ENCODE data around the gene SCEL. TPM values are rescaled to one million over a fixed set of nuclear protein-coding genes. Genes with fewer than 3 reads are reported as not detected.

SCEL gene
- total RNA-seq, 1 donor from 2014 or later, result not detected

- no peak for DNase-seq (ENCODE audit: low spot score)
- Mint-ChIP-seq H3K4me3 (ENCODE audit: unreplicated experiment) (no peak overlapping the region), H3K27ac (ENCODE audit: unreplicated experiment) (no peak overlapping the region), H3K4me1 (ENCODE audit: low read depth) (no peaks in the 10 kb centered on the region), H3K27me3 (ENCODE audit: low read depth) (peaks cover 19% of the 10 kb centered on the region), H3K9me3 (ENCODE audit: low read depth) (no peaks in the 10 kb centered on the region), H3K36me3 (ENCODE audit: low read depth) (no peaks in the 10 kb centered on the region)
- TF ChIP-seq, protein P1, sequence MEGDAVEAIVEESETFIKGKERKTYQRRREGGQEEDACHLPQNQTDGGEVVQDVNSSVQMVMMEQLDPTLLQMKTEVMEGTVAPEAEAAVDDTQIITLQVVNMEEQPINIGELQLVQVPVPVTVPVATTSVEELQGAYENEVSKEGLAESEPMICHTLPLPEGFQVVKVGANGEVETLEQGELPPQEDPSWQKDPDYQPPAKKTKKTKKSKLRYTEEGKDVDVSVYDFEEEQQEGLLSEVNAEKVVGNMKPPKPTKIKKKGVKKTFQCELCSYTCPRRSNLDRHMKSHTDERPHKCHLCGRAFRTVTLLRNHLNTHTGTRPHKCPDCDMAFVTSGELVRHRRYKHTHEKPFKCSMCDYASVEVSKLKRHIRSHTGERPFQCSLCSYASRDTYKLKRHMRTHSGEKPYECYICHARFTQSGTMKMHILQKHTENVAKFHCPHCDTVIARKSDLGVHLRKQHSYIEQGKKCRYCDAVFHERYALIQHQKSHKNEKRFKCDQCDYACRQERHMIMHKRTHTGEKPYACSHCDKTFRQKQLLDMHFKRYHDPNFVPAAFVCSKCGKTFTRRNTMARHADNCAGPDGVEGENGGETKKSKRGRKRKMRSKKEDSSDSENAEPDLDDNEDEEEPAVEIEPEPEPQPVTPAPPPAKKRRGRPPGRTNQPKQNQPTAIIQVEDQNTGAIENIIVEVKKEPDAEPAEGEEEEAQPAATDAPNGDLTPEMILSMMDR (IDR thresholded peaks at IDR 0.05), result no peak
Measured at GRCh38 chr13:77596777-77597176, 61.3 kb downstream of the SCEL start.

DNA sequence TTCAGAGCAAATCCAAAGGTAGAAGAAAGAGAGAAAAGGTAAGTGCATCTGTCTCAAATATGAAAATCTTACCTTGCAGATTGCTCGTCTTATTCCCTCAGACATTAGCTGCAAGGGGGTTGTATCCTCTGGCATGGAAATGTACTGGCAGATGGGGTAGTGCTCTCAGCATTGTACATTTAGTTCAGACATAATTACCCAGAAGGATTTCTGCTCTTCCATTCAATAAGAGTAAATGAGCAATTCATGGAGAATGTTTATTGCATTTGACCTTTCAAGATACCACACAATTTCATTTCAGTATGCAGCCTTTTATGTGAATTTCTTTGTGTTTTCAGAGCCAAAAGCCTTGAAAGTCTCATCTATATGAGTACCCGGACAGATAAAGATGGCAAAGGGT lies 63.8 kb downstream of the SCEL start:
- TF ChIP-seq, protein P1 (IDR thresholded peaks at IDR 0.05), result no peak
- no peak overlapping the region for H3K4me3 Mint-ChIP-seq (ENCODE audit: unreplicated experiment)
- H3K27ac Mint-ChIP-seq (ENCODE audit: unreplicated experiment), result no peak overlapping the region
- peaks cover 16% of the 10 kb centered on the region for H3K27me3 Mint-ChIP-seq (ENCODE audit: low read depth)
- DNase-seq (ENCODE audit: low spot score), result no peak
- no peaks in the 10 kb centered on the region for H3K36me3 Mint-ChIP-seq (ENCODE audit: low read depth)
- no peaks in the 10 kb centered on the region for H3K4me1 Mint-ChIP-seq (ENCODE audit: low read depth)
- H3K9me3 Mint-ChIP-seq (ENCODE audit: low read depth), result no peaks in the 10 kb centered on the region

DNA sequence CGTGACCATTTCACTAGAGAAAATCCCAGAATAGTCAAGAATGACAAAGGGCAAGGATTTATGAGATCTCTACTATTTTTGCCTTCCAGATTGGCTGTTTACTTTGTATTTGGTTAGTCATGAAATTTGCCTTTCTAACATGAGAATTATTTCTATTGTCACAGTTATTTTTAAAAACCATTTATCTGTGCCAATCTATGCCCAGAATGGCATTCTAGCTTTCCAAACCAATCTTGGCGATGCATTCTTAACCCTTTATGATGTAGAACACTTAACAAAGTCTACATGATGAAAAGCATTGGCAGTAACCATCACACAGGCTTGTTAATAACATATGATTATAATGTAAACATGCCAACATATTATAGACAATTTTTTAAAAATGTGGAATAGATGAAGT lies 65.2 kb downstream of the SCEL start:
- Mint-ChIP-seq H3K27ac (ENCODE audit: unreplicated experiment) (no peak overlapping the region), H3K36me3 (ENCODE audit: low read depth) (no peaks in the 10 kb centered on the region), H3K4me3 (ENCODE audit: unreplicated experiment) (no peak overlapping the region), H3K27me3 (ENCODE audit: low read depth) (peaks cover 10% of the 10 kb centered on the region), H3K9me3 (ENCODE audit: low read depth) (no peaks in the 10 kb centered on the region), H3K4me1 (ENCODE audit: low read depth) (no peaks in the 10 kb centered on the region)
- TF ChIP-seq, protein P1 (IDR thresholded peaks at IDR 0.05), result no peak
- no peak for DNase-seq (ENCODE audit: low spot score)

- DNase-seq (ENCODE audit: low spot score), result no peak
- no peak overlapping the region for H3K27ac Mint-ChIP-seq (ENCODE audit: unreplicated experiment)
Measured at GRCh38 chr13:77611068-77611467, 75.6 kb downstream of the SCEL start.

DNA sequence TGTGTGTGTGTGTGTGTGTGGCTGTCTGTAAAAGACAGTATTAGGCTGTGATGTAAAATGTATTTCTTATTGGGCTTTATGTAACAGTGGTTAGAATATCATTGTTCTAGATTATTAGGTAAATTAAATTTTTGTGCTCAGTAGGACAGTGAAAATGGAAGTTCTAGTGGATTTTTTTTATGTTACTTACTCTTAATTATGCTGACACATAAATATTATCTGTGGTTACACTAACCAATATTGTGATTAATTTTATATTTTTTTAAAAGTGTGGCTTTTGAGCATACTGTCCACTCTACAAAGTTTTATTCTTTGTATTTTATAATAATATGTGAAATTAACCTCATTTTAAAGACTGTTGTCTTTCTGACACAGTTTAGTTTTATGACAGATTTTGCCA lies 80.5 kb downstream of the SCEL start:
- no peak for DNase-seq (ENCODE audit: low spot score)
- H3K36me3 Mint-ChIP-seq (ENCODE audit: low read depth), result no peaks in the 10 kb centered on the region
- H3K4me1 Mint-ChIP-seq (ENCODE audit: low read depth), result no peaks in the 10 kb centered on the region

More at GRCh38 chr13:77611068-77611467, 75.6 kb downstream of the SCEL start:
- no peaks in the 10 kb centered on the region for H3K9me3 Mint-ChIP-seq (ENCODE audit: low read depth)
- no peaks in the 10 kb centered on the region for H3K36me3 Mint-ChIP-seq (ENCODE audit: low read depth)
- no peak overlapping the region for H3K4me3 Mint-ChIP-seq (ENCODE audit: unreplicated experiment)
- TF ChIP-seq, protein P1 (IDR thresholded peaks at IDR 0.05), result no peak
- no peaks in the 10 kb centered on the region for H3K4me1 Mint-ChIP-seq (ENCODE audit: low read depth)
- H3K27me3 Mint-ChIP-seq (ENCODE audit: low read depth), result peaks cover 7% of the 10 kb centered on the region

More for the DNA sequence above, 80.5 kb downstream of the SCEL start:
- peaks cover 20% of the 10 kb centered on the region for H3K27me3 Mint-ChIP-seq (ENCODE audit: low read depth)
- TF ChIP-seq, protein P1 (IDR thresholded peaks at IDR 0.05), result no peak
- H3K27ac Mint-ChIP-seq (ENCODE audit: unreplicated experiment), result no peak overlapping the region
- no peaks in the 10 kb centered on the region for H3K9me3 Mint-ChIP-seq (ENCODE audit: low read depth)
- H3K4me3 Mint-ChIP-seq (ENCODE audit: unreplicated experiment), result no peak overlapping the region

Measured in chondrocyte (in vitro differentiated cells).